ENCODE data around the gene AANAT.

The AANAT gene

DNA sequence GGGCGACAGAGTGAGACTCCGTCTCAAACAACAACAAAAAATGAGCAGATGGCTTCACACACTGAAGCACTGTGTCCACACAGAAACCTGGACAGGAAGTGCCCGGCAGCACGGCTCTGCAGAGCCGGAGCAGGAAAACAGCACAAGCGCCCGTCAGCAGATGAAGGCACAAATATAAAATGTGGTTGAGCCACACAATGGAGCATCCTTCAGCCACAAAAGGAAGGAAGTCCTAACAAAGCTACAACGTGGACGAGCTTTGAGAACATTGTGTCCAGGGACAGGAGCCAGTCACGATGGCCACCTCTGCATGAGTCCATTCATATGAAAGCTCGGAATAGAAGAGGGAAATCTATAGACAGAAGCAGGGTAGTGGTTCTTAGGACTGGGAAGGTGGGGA, 18.2 kb downstream of the AANAT start:
- H3K9ac ChIP-seq (ENCODE audit: low read depth, low read length, poor library complexity, severe bottlenecking): no peak overlapping the region
- no peaks in the 10 kb centered on the region for H3K79me2 ChIP-seq (ENCODE audit: insufficient read depth, low read length)
- H3F3A ChIP-seq (ENCODE audit: low read depth): no peaks in the 10 kb centered on the region
- H4K20me1 ChIP-seq (ENCODE audit: insufficient read depth, low read length, poor library complexity, severe bottlenecking): no peaks in the 10 kb centered on the region
- H3K9me3 ChIP-seq (ENCODE audit: insufficient read depth, low read depth, low read length): no peaks in the 10 kb centered on the region
- H3K4me3 ChIP-seq (ENCODE audit: low read length, poor library complexity, severe bottlenecking): no peak overlapping the region
- no peak overlapping the region for H3K4me2 ChIP-seq (ENCODE audit: low read depth, low read length, poor library complexity, severe bottlenecking)
- peaks cover 9% of the 10 kb centered on the region for H3K4me1 ChIP-seq (ENCODE audit: insufficient read depth, low read length, poor library complexity, severe bottlenecking)
- H3K9me2 ChIP-seq (replicated peaks; ENCODE audit: low read depth, low read length): no peaks in the 10 kb centered on the region
- no peaks in the 10 kb centered on the region for H3K27me3 ChIP-seq (ENCODE audit: insufficient read depth, low read length, poor library complexity, severe bottlenecking)
- TF ChIP-seq, protein P1, sequence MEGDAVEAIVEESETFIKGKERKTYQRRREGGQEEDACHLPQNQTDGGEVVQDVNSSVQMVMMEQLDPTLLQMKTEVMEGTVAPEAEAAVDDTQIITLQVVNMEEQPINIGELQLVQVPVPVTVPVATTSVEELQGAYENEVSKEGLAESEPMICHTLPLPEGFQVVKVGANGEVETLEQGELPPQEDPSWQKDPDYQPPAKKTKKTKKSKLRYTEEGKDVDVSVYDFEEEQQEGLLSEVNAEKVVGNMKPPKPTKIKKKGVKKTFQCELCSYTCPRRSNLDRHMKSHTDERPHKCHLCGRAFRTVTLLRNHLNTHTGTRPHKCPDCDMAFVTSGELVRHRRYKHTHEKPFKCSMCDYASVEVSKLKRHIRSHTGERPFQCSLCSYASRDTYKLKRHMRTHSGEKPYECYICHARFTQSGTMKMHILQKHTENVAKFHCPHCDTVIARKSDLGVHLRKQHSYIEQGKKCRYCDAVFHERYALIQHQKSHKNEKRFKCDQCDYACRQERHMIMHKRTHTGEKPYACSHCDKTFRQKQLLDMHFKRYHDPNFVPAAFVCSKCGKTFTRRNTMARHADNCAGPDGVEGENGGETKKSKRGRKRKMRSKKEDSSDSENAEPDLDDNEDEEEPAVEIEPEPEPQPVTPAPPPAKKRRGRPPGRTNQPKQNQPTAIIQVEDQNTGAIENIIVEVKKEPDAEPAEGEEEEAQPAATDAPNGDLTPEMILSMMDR (conservative IDR thresholded peaks at IDR 0.05; ENCODE audit: low read length): no peak
- TF ChIP-seq EZH2phosphoT487 (IDR thresholded peaks at IDR 0.05; ENCODE audit: borderline replicate concordance): no peak
- no peaks in the 10 kb centered on the region for H3K36me3 ChIP-seq (ENCODE audit: insufficient read depth, low read length)
- H2AFZ ChIP-seq (ENCODE audit: low read length): no peak overlapping the region

DNA sequence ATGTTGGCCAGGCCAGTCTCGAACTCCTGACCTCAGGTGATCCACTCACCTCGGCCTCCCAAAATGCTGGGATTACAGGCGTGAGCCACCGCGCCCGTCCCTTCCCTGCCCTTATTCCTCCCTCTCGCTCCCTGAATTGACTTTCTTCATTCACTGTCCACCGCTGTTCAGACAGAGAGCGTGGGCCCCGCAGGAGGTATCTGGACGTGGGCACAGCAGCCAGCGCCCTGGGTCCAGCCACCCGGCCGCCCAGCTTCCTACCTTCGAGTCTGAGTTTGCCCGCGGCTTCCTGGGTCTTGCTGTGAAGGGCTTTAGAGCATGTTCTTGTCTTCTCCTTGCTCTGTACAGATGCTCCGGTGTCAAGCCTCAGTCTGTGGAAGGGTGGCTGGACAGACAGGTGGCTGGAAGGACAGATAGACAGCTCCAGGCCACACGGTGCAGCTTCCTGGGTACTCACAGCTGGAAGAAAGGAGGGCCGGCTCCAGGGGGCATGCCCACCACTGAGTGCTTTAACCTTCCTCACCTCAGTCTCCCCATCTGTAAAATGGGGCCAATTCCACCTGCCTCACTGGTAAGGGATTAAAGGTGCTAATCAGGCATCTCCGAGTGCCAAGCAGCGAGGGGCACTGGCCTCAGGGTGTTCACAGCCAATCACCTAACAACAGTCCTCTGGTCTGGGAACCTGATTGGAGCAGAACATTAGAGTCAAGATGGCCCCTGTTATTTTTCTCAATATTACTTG, 20.2 kb downstream of the AANAT start:
- H3K9me2 ChIP-seq (replicated peaks; ENCODE audit: low read depth, low read length): no peaks in the 10 kb centered on the region
- H3K9me3 ChIP-seq (ENCODE audit: insufficient read depth, low read depth, low read length): no peaks in the 10 kb centered on the region
- H2AFZ ChIP-seq (ENCODE audit: low read length): no peak overlapping the region
- peaks cover 6% of the 10 kb centered on the region for H3K4me1 ChIP-seq (ENCODE audit: insufficient read depth, low read length, poor library complexity, severe bottlenecking)
- H3K36me3 ChIP-seq (ENCODE audit: insufficient read depth, low read length): no peaks in the 10 kb centered on the region
- no peak overlapping the region for H3K4me2 ChIP-seq (ENCODE audit: low read depth, low read length, poor library complexity, severe bottlenecking)
- H3K9ac ChIP-seq (ENCODE audit: low read depth, low read length, poor library complexity, severe bottlenecking): no peak overlapping the region
- H3K4me3 ChIP-seq (ENCODE audit: low read length, poor library complexity, severe bottlenecking): no peak overlapping the region
- H4K20me1 ChIP-seq (ENCODE audit: insufficient read depth, low read length, poor library complexity, severe bottlenecking): no peaks in the 10 kb centered on the region
- no peaks in the 10 kb centered on the region for H3K79me2 ChIP-seq (ENCODE audit: insufficient read depth, low read length)
- no peak for TF ChIP-seq EZH2phosphoT487 (IDR thresholded peaks at IDR 0.05; ENCODE audit: borderline replicate concordance)
- TF ChIP-seq, protein P1 (conservative IDR thresholded peaks at IDR 0.05; ENCODE audit: low read length): no peak
- no peaks in the 10 kb centered on the region for H3K27me3 ChIP-seq (ENCODE audit: insufficient read depth, low read length, poor library complexity, severe bottlenecking)
- no peaks in the 10 kb centered on the region for H3F3A ChIP-seq (ENCODE audit: low read depth)

DNA sequence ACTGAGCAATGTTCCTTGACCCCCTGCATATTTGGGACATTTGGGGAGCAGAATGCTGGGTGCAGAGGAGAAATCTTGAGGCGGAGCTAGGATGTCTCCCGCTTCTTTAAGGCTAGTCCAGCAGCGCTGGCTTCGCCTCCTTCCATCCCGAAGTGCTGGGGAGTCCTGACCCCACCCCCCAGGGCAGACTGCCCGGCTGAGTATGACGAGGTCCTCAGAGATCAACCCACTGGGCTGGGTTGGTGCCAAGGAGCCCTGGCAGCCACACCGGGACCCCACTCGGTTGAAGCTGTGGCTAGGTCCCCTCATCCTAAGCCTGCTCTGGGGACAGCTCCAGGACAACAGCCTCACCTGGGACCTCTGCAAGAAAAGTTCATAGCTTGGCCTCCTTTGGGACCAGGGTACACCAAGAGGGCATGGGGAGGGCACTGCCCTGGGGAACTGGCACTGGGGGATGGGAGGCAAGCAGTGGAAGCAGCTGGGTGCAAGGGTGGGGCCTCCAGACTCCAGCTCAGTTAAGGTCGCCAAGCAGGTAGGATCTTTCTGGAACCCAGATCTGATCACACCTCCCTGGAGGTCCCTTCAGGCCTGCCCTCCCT, 22.8 kb downstream of the AANAT start:
- TF ChIP-seq EZH2phosphoT487 (IDR thresholded peaks at IDR 0.05; ENCODE audit: borderline replicate concordance): no peak
- TF ChIP-seq, protein P1 (conservative IDR thresholded peaks at IDR 0.05; ENCODE audit: low read length): no peak
- H3K36me3 ChIP-seq (ENCODE audit: insufficient read depth, low read length): no peaks in the 10 kb centered on the region
- H3F3A ChIP-seq (ENCODE audit: low read depth): no peaks in the 10 kb centered on the region
- H3K4me2 ChIP-seq (ENCODE audit: low read depth, low read length, poor library complexity, severe bottlenecking): no peak overlapping the region
- H2AFZ ChIP-seq (ENCODE audit: low read length): no peak overlapping the region
- no peaks in the 10 kb centered on the region for H3K9me3 ChIP-seq (ENCODE audit: insufficient read depth, low read depth, low read length)
- H3K4me3 ChIP-seq (ENCODE audit: low read length, poor library complexity, severe bottlenecking): no peak overlapping the region
- H3K9me2 ChIP-seq (replicated peaks; ENCODE audit: low read depth, low read length): no peaks in the 10 kb centered on the region
- no peaks in the 10 kb centered on the region for H3K27me3 ChIP-seq (ENCODE audit: insufficient read depth, low read length, poor library complexity, severe bottlenecking)
- H3K79me2 ChIP-seq (ENCODE audit: insufficient read depth, low read length): no peaks in the 10 kb centered on the region
- peaks cover 19% of the 10 kb centered on the region for H3K4me1 ChIP-seq (ENCODE audit: insufficient read depth, low read length, poor library complexity, severe bottlenecking)
- H4K20me1 ChIP-seq (ENCODE audit: insufficient read depth, low read length, poor library complexity, severe bottlenecking): no peaks in the 10 kb centered on the region
- no peak overlapping the region for H3K9ac ChIP-seq (ENCODE audit: low read depth, low read length, poor library complexity, severe bottlenecking)
